HepG2 (cell line): ENCODE results near the gene RAD9A. TPM values are rescaled to one million over a fixed set of nuclear protein-coding genes. Genes with fewer than 3 reads are reported as not detected.

ENCODE experiments used
- ATAC-seq: fragments of 200-7000 bp; cut with Tn5 transposase; 3 replicates; pipeline ENCODE4 v1.9.1; 2020; ENCODE audit warnings: mild to moderate bottlenecking, moderate library complexity
- BruUV-seq: library from RNA; stranded (reverse); fragments of 400-500 nt; replicated peaks from 2 replicates; lab custom pipeline; 2021; lab: Mats Ljungman, UMichigan
- CTCF ChIA-PET: fragments of 300-600 bp; formaldehyde crosslinking; extraction: SDS; loops from one replicate; lab custom pipeline; 2021; ENCODE audit warnings: low total read pairs, inconsistent platforms, low intra/inter-chr PET ratio; lab: Yijun Ruan, JAX
- POLR2A ChIA-PET: fragments of 350-600 bp; sonication (Branson Sonifier 250); formaldehyde crosslinking; loops from one replicate; lab custom pipeline; 2020; ENCODE audit warnings: antibody characterized with exemption, inconsistent platforms; lab: Yijun Ruan, JAX
- DNase-seq: peaks from one replicate; pipeline ENCODE4 v3.0.0-alpha.2; 2015; ENCODE audit warnings: low spot score
- FAIRE-seq: peaks from 3 replicates; lab custom pipeline; 2011; peaks lifted over from hg19 to GRCh38; lab: Jason Lieb, UNC
- H2AFZ ChIP-seq: one replicate; pipeline ENCODE4 v1.6.1; 2011; ENCODE audit warnings: low read length, inconsistent platforms
- H3K27ac ChIP-seq: fragments of 300-600 bp; 3 replicates; pipeline ENCODE4 v1.8.0; 2011; ENCODE audit warnings: mixed run types, mild to moderate bottlenecking, mixed read lengths, low read length, inconsistent platforms; ENCODE audit not compliant: insufficient read depth; ENCODE audit errors: extremely low read length
- H3K27me3 ChIP-seq, 2 experiments: fragments of 200-600 bp in 1 of 2; 2 replicates in 1 of 2; 3 replicates in 1 of 2; pipeline versions ENCODE4 v1.6.0 to v1.8.0; 2011; ENCODE audit warnings: low read length in 2 of 2, mild to moderate bottlenecking in 2 of 2, moderate library complexity in 2 of 2, inconsistent platforms in 1 of 2; ENCODE audit not compliant: insufficient read depth in 2 of 2, control insufficient read depth in 1 of 2
- H3K36me3 ChIP-seq, 2 experiments: fragments of 200-600 bp in 1 of 2; replicated peaks in 1 of 2; 2 replicates in 1 of 2; 3 replicates in 1 of 2; pipeline versions ENCODE4 v1.5.1 to v1.8.0; 2011; ENCODE audit warnings: low read length in 2 of 2, inconsistent platforms in 1 of 2; ENCODE audit not compliant: insufficient read depth in 2 of 2, control insufficient read depth in 1 of 2
- H3K4me1 ChIP-seq: 2 replicates; pipeline ENCODE4 v1.5.1; 2012; ENCODE audit warnings: low read length, inconsistent platforms; ENCODE audit not compliant: insufficient read depth
- H3K4me2 ChIP-seq: 2 replicates; pipeline ENCODE4 v1.6.0; 2011; ENCODE audit warnings: low read depth, low read length, inconsistent platforms
- H3K4me3 ChIP-seq, 3 experiments: fragments of 200-600 bp in 1 of 3; sonication (generic), shearing (Covaris generic) in 1 of 3; replicated peaks in 1 of 3; 2 replicates each; pipeline ENCODE4 v1.5.1; 2011 to 2016; ENCODE audit warnings: low read length in 3 of 3, inconsistent platforms in 2 of 3, low read depth in 2 of 3, mild to moderate bottlenecking in 2 of 3, control low read depth in 1 of 3, mixed read lengths in 1 of 3; ENCODE audit not compliant: insufficient read depth in 1 of 3
- H3K79me2 ChIP-seq: one replicate; pipeline ENCODE4 v1.6.1; 2011; ENCODE audit warnings: low read length, inconsistent platforms; ENCODE audit not compliant: insufficient read depth
- H3K9ac ChIP-seq: 2 replicates; pipeline ENCODE4 v1.6.0; 2011; ENCODE audit warnings: mild to moderate bottlenecking, low read depth, low read length, inconsistent platforms; ENCODE audit not compliant: insufficient read depth
- H3K9me3 ChIP-seq: 2 replicates; pipeline ENCODE4 v1.5.1; 2012; ENCODE audit warnings: mild to moderate bottlenecking, low read length
- H4K20me1 ChIP-seq: 2 replicates; pipeline ENCODE4 v1.6.0; 2011; ENCODE audit warnings: inconsistent platforms, mild to moderate bottlenecking, low read length, moderate library complexity; ENCODE audit not compliant: insufficient read depth
- ATF7-NPFF ChIP-seq: sonication (generic); formaldehyde crosslinking; IDR thresholded peaks from 2 replicates; pipeline ENCODE4 v1.8.1; 2023; ENCODE audit warnings: mild to moderate bottlenecking, low read depth, missing genetic modification reagents, moderate library complexity
- BCL6 ChIP-seq: IDR thresholded peaks from 2 replicates; pipeline ENCODE4 v1.6.1; 2016; ENCODE audit warnings: missing genetic modification reagents, missing compliant biosample characterization
- DR1 ChIP-seq: sonication (generic); formaldehyde crosslinking; IDR thresholded peaks from 2 replicates; pipeline ENCODE4 v1.8.0; 2021; ENCODE audit warnings: mild to moderate bottlenecking, missing genetic modification reagents, inconsistent platforms
- ETV5 ChIP-seq: IDR thresholded peaks from 2 replicates; pipeline ENCODE4 v1.6.1; 2018; ENCODE audit warnings: missing biosample characterization, missing genetic modification reagents, inconsistent platforms, borderline replicate concordance
- FOXP1 ChIP-seq, 2 experiments: fragments of 450-650 bp in 1 of 2; IDR thresholded peaks; 2 replicates each; pipeline ENCODE4 v1.6.1; 2017 to 2018; ENCODE audit warnings: antibody characterized with exemption in 1 of 2
- HOXA3 ChIP-seq: sonication (generic); formaldehyde crosslinking; IDR thresholded peaks from 2 replicates; pipeline ENCODE4 v1.5.0; 2020; ENCODE audit warnings: missing genetic modification reagents
- SIN3A ChIP-seq: IDR thresholded peaks from 2 replicates; pipeline ENCODE4 v1.6.1; 2011; ENCODE audit warnings: low read depth, mild to moderate bottlenecking, control low read depth, low read length, borderline replicate concordance
- SNAPC5 ChIP-seq: sonication (generic); formaldehyde crosslinking; IDR thresholded peaks from 2 replicates; pipeline ENCODE4 v1.8.1; 2023; ENCODE audit warnings: mild to moderate bottlenecking, missing genetic modification reagents, borderline replicate concordance
- ZNF407 ChIP-seq: sonication (generic); formaldehyde crosslinking; IDR thresholded peaks from one replicate; pipeline ENCODE4 v1.5.1; 2020; ENCODE audit warnings: mild to moderate bottlenecking, missing genetic modification reagents; ENCODE audit errors: not compliant biosample characterization
- ZNF431 ChIP-seq: sonication (generic); formaldehyde crosslinking; IDR thresholded peaks from 2 replicates; pipeline ENCODE4 v1.9.0; 2022; ENCODE audit warnings: missing genetic modification reagents, low read depth, mild to moderate bottlenecking, borderline replicate concordance
- ZNF557 ChIP-seq: sonication (generic); formaldehyde crosslinking; IDR thresholded peaks from 2 replicates; pipeline ENCODE4 v1.4.0; 2020; ENCODE audit warnings: missing genetic modification reagents
- ZNF569 ChIP-seq: sonication (generic); formaldehyde crosslinking; IDR thresholded peaks from 2 replicates; pipeline ENCODE4 v1.5.0; 2020; ENCODE audit warnings: mild to moderate bottlenecking, missing genetic modification reagents, moderate library complexity, borderline replicate concordance
- ZNF629 ChIP-seq: sonication (generic); formaldehyde crosslinking; conservative IDR thresholded peaks from 2 replicates; pipeline ENCODE4 v1.5.0; 2020; ENCODE audit warnings: missing genetic modification reagents
- ZNF720 ChIP-seq: sonication (generic); formaldehyde crosslinking; IDR thresholded peaks from 2 replicates; pipeline ENCODE4 v1.4.0; 2020; ENCODE audit warnings: missing genetic modification reagents
- ZNF772 ChIP-seq: sonication (generic); formaldehyde crosslinking; IDR thresholded peaks from 2 replicates; pipeline ENCODE4 v1.5.0; 2020; ENCODE audit warnings: mild to moderate bottlenecking, missing genetic modification reagents
- ZNF883 ChIP-seq: sonication (generic); formaldehyde crosslinking; IDR thresholded peaks from 2 replicates; pipeline ENCODE4 v1.5.1; 2020; ENCODE audit warnings: mild to moderate bottlenecking, missing genetic modification reagents; ENCODE audit errors: not compliant biosample characterization
- WGBS: methylation state at CpG from one replicate; pipeline ENCODE4 v1.1.6; 2017; ENCODE audit warnings: low lambda C conversion rate; 5-methylcytosine and 5-hydroxymethylcytosine counted together
- in situ Hi-C: cut with HindIII; loops from 2 replicates; pipeline ENCODE4 v1.10.0; 2017; ENCODE audit warnings: low pct_unique_long_range_greater_than_20kb; ENCODE audit not compliant: extremely low pct_ligation_motif_present
- intact Hi-C: fragments of 100-400 bp; cut with micrococcal nuclease; formaldehyde crosslinking; loops from one replicate; pipeline ENCODE4 v1.10.0; 2022; ENCODE audit not compliant: unreplicated experiment
- polyA plus RNA-seq, 8 experiments: library from polyadenylated mRNA; depleted of rRNA in 3 of 8; stranded (reverse) in 7 of 8; unstranded in 1 of 8; fragments of >200 nt; fragmentation: Illumina TruSeq in 4 of 8; extraction: Trizol in 4 of 8; gene quantifications; 2 replicates each; pipeline versions ENCODE4 v1.2.1 to v1.2.3, GENCODE V29; 2011 to 2016; ENCODE audit warnings: low read depth in 4 of 8, missing spikeins in 1 of 8, mixed read lengths in 1 of 8; ENCODE audit not compliant: insufficient read depth in 1 of 8
- total RNA-seq, 5 experiments: library from RNA; depleted of rRNA; stranded (reverse); fragments of >200 nt; fragmentation: Illumina TruSeq; extraction: Trizol; gene quantifications; 2 replicates each; pipeline ENCODE4 v1.2.3, GENCODE V29; 2016; ENCODE audit warnings: low read depth in 1 of 5

Gene RAD9A
- total and polyA plus RNA-seq, 2 of the 13 experiments (the other 11 are each of a cell fraction or from before 2014, with no cell fraction given), result 10.1 to 15.7 TPM

- intact Hi-C loops, result no loop called here
- POLR2A ChIA-PET, result no interaction called here
- Histone ChIP-seq H3K4me2 (no peak overlapping the region), H3K27me3 (no peaks in the 10 kb centered on the region), H3K79me2 (peaks cover 3% of the 10 kb centered on the region), H3K4me1 (peaks cover 21% of the 10 kb centered on the region), H2AFZ (no peak overlapping the region), H3K36me3 (peaks cover 0 to 4% of the 10 kb centered on the region in 2 experiments; a peak in 2 of 5 replicates), H3K9me3 (no peaks in the 10 kb centered on the region), H3K9ac (no peak overlapping the region), H3K27ac (no peak overlapping the region), H3K4me3 (no peak overlapping the region), H4K20me1 (no peaks in the 10 kb centered on the region)
- WGBS, result 91% methylated on average over 8 of the region's 17 CpGs
- in situ Hi-C loops, result no loop called here
- FAIRE-seq (no peak), DNase-seq (no peak), ATAC-seq (no peak)
- CTCF ChIA-PET, result no interaction called here
- BruUV-seq, result no TSS peak
- TF ChIP-seq ZNF772 (CRISPR knock-in tag) (no peak), ZNF407 (no peak), ETV5 (CRISPR knock-in tag) (no peak), ZNF431 (CRISPR knock-in tag) (no peak), FOXP1 (IDR thresholded peaks at IDR 0.05) (no peak), FOXP1 (CRISPR knock-in tag; IDR thresholded peaks at IDR 0.05) (no peak), ZNF569 (no peak), BCL6 (CRISPR knock-in tag) (no peak), ZNF557 (no peak), SNAPC5 (CRISPR knock-in tag) (no peak), HOXA3 (CRISPR knock-in tag) (no peak), ZNF720 (CRISPR knock-in tag) (no peak), ATF7-NPFF (no peak), ZNF629 (CRISPR knock-in tag) (no peak), ZNF883 (CRISPR knock-in tag) (no peak), DR1 (CRISPR knock-in tag) (no peak), SIN3A (no peak)
Measured at GRCh38 chr11:67440229-67441097, 48.7 kb downstream of the RAD9A start.
